Measurements from ENCODE around the gene PRPF19. TPM values are rescaled to one million over a fixed set of nuclear protein-coding genes. Genes with fewer than 3 reads are reported as not detected.

PRPF19 gene
- polyA plus RNA-seq, 1 donor from 2014 or later: 71.3 TPM

GRCh38 chr11:60849641-60850520, 56.5 kb downstream of the PRPF19 start:
- H3F3A ChIP-seq (ENCODE audit: insufficient read depth, low read length, poor library complexity, severe bottlenecking): no peaks in the 10 kb centered on the region
- H3K9ac ChIP-seq (ENCODE audit: low read length): no peak overlapping the region
- no peaks in the 10 kb centered on the region for H3K79me2 ChIP-seq (replicated peaks; ENCODE audit: insufficient read depth, low read length)
- TF ChIP-seq POLR2AphosphoS5 (IDR thresholded peaks at IDR 0.05) (no peak), REST (IDR thresholded peaks at IDR 0.05; ENCODE audit: borderline replicate concordance) (no peak), EZH2 (IDR thresholded peaks at IDR 0.05; ENCODE audit: borderline replicate concordance, insufficient read depth, low read length, poor library complexity, severe bottlenecking) (no peak), CTCF (IDR thresholded peaks at IDR 0.05; ENCODE audit: poor library complexity, severe bottlenecking) (no peak), SMC3 (conservative IDR thresholded peaks at IDR 0.05; ENCODE audit: poor library complexity) (no peak), MXI1 (conservative IDR thresholded peaks at IDR 0.05; ENCODE audit: poor library complexity, severe bottlenecking) (no peak), TAF1 (IDR thresholded peaks at IDR 0.05; ENCODE audit: low read depth) (no peak), RAD21 (conservative IDR thresholded peaks at IDR 0.05) (no peak), EP300 (conservative IDR thresholded peaks at IDR 0.05; ENCODE audit: poor library complexity, severe bottlenecking) (no peak)
- no peaks in the 10 kb centered on the region for H3K36me3 ChIP-seq (ENCODE audit: insufficient read depth, low read length)
- no peaks in the 10 kb centered on the region for H4K20me1 ChIP-seq (ENCODE audit: insufficient read depth)
- H3K4me3 ChIP-seq (ENCODE audit: low read length): no peak overlapping the region
- no peaks in the 10 kb centered on the region for H3K27me3 ChIP-seq (ENCODE audit: insufficient read depth, low read depth, low read length)
- no peak overlapping the region for H3K4me2 ChIP-seq (ENCODE audit: low read length)
- H3K9me3 ChIP-seq (ENCODE audit: low read length): no peaks in the 10 kb centered on the region
- H2AFZ ChIP-seq (ENCODE audit: low read depth, low read length): no peak overlapping the region
- H3K27ac ChIP-seq (ENCODE audit: low read length): no peak overlapping the region
- no peaks in the 10 kb centered on the region for H3K9me2 ChIP-seq (ENCODE audit: insufficient read depth, low read length)

GRCh38 chr11:60848714-60849151, 57.7 kb downstream of the PRPF19 start:
- Histone ChIP-seq H3K36me3 (ENCODE audit: insufficient read depth, low read length) (no peaks in the 10 kb centered on the region), H3F3A (ENCODE audit: insufficient read depth, low read length, poor library complexity, severe bottlenecking) (no peaks in the 10 kb centered on the region), H3K27ac (ENCODE audit: low read length) (no peak overlapping the region), H4K20me1 (ENCODE audit: insufficient read depth) (no peaks in the 10 kb centered on the region), H3K4me2 (ENCODE audit: low read length) (no peak overlapping the region), H3K9me3 (ENCODE audit: low read length) (no peaks in the 10 kb centered on the region), H2AFZ (ENCODE audit: low read depth, low read length) (no peak overlapping the region), H3K79me2 (replicated peaks; ENCODE audit: insufficient read depth, low read length) (no peaks in the 10 kb centered on the region), H3K9me2 (ENCODE audit: insufficient read depth, low read length) (no peaks in the 10 kb centered on the region), H3K9ac (ENCODE audit: low read length) (no peak overlapping the region), H3K27me3 (ENCODE audit: insufficient read depth, low read depth, low read length) (no peaks in the 10 kb centered on the region), H3K4me3 (ENCODE audit: low read length) (no peak overlapping the region)
- TF ChIP-seq TAF1 (IDR thresholded peaks at IDR 0.05; ENCODE audit: low read depth): no peak

Measured in neural cell (in vitro differentiated cells).